TTC549 (cell line): ENCODE results near the gene SNTB2.

ENCODE experiments used
- FAIRE-seq: peaks from 2 replicates; lab custom pipeline; 2012; peaks lifted over from hg19 to GRCh38; lab: Jason Lieb, UNC

Gene SNTB2

DNA sequence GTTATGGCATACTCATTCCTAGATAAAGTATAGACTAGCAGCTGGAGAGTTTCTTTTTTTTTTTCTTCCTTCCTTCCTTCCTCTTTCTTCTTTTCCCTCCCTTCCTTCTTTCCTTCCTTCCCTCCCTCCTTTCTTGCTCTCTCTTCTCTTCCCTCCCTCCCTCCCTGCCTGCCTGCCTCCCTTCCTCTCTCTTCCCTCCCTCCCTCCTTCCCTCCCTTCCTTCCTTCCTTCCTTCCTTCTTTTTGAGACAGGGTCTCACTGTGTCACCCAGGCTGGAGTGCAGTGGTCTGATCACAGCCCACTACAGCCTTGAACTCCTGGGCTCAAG, 7.0 kb upstream of the SNTB2 start:
- no peak for FAIRE-seq

DNA sequence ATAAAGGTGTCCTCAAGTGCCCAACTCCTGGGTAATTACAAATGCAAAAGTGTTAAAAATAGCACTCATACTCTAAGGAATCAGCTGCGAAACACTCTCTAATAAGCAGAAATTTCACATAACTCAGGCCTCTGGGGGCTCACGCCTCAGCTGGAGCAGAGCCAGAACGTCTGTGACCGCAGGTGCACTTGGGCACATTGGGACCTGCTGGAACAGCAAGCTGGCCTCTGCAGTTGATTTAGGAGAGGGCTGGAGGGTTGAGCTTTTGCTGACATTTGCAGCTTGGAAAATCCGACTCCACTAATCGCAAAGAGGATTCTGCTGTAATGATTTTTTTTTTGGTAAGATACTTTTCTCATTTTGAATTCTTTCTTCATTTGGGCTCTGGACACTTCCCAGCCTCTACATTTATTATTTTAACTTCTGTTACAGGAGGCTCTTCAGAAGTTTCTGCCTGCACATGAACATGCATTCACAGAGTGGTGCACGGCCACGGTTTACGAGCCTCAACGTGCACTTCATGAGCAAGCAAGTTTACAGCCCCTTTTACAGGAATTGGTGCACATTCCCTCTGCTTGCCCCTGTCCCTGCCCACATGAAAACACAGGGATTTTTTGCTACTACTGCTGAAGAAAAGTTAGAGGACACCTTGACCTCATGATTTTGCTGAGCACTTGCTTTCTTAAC, 4.1 kb upstream of the SNTB2 start:
- no peak for FAIRE-seq

DNA sequence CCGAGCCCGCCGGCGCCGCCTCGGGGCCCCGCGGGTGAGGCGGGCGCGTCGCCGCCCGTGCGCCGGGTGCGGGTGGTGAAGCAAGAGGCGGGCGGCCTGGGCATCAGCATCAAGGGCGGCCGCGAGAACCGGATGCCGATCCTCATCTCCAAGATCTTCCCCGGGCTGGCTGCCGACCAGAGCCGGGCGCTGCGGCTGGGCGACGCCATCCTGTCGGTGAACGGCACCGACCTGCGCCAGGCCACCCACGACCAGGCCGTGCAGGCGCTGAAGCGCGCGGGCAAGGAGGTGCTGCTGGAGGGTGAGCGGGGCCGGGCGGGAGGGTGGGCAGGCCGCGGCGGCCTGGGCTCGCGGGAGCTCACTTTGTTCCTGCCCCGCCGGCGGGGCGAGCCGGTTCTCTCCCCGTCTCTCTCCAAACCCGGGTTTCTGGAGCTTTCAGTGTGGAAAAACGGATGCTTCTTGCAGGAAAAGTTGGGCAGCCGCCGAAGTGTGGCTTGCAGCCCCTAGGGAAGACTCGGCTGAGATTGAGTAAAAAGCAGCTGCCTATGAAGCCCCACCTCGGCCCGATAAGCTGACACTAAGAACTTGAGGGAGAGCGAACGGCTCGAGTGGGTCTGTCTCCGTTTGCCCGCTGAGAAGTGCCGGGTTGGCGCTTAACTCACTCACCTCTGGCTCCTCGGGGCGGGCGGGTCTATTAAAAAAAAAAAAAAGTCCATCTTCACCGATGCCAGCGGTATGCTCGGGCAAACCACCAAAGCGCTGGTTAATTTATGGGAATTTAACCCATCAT, 677 bp downstream of the SNTB2 start:
- no peak for FAIRE-seq

DNA sequence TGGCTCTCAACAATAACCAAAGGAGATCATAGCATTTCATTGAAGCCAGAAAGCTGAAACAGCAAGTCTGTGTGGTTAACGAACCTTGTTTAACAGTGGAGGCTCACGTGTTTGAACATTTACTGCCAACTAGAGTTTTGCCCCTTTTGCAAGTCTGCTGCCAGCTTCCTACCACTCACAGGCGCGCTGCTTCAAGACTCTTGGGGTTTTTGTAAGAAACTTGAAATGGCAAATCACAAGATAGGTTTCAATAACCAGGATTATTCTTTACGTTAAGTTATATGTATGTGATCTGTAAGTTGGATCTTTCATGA, 1.2 kb downstream of the SNTB2 start:
- FAIRE-seq = no peak

DNA sequence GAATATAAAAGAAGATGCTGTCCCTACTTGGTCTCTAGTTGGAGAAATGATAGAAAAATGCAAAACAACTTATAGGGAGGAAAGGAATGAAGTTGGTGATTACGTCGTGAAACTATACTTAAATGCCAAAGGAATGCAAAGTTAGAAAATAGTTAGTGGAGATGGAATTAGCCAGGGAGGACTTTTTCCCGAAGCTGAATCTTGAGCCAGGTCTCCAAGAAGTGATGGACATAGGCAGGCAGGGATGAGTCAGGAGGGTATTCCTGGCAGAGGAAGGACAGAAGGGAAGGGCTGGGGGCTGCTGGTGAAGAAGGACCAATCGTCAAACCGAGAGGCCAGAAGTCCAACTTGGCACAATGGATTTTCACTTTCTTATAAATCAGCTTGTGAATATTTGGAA, 1.8 kb downstream of the SNTB2 start:
- FAIRE-seq = no peak

DNA sequence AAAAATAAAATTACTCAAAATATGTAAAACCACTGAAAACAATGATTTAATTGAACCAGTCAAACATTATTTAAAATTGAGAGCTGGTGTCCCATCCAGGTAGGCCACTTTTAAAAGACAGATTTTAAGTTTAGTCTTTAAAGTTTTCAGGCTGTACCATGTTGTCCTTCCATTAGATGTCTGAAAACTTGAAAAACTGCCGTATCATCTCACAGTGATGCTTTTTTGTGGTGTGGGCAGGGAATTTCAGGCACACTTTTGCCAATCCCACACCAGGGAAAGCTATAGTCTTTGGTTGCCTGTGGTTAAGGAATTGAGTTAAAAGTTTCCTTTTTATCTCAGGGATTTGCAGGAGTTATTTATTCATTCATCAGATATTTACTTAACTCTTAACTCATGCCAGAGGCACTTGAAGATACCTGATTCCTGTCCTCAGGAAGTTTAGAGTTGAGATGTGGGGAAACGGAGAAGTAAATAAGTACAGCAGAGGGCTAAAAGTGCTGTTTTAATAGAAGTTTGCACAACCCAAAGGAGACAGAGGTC, 3.2 kb downstream of the SNTB2 start:
- no peak for FAIRE-seq

DNA sequence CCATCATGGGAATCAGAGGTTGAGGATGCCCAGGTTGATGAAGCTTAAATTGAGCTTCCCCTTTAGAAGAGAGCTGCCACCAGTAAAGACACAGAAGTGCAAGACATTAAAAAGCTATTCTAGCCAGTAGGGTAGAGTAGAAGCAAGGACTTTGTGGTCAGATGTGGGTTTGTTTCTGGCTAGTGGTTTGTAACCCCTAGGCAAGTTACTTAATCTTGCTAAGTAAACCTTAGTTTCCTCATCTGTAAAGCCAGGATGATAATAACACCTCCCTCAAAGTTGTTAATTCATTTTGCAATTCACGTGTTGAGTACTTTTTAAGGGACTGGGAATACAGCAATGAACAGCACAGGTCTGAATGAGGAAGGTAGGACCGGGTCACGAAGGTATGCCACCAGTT, 3.6 kb downstream of the SNTB2 start:
- FAIRE-seq = no peak

DNA sequence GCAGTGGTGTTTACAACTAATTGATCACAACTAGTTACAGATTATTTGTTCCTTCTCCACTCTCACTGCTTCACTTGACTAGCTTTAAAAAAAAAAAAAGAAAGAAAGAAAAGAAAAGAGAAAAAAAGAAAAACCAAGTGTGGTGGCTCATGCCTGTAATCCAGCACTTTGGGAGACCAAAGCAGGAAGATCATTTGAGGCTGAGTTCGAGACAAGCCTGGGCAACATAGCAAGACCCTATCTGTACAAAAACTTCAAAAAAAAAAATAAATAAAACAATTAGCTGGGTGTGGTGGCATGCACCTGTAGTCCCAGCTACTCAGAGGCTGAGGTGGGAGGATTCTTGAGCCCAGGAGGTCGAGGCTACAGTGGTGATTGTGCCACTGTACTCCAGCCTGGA, 4.2 kb downstream of the SNTB2 start:
- no peak for FAIRE-seq

DNA sequence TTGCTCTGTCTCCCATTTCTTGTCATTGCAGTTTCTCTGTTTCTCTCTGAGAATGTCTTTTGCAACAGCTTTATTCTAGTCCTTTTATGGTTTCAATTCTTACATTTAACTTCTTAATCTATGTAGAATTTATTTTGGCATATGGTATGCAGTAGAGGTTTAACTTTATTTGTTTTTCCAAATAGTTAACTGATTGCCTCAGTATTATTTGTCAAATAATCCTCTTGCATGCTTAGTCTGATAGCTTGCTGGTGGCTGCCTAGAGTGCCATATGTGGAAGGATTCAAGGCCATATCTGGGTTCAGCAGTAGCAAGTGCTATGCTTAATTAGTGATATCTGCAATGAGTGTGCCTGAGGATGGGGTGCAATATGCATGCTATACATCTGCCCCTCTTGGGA, 6.9 kb downstream of the SNTB2 start:
- FAIRE-seq = no peak

DNA sequence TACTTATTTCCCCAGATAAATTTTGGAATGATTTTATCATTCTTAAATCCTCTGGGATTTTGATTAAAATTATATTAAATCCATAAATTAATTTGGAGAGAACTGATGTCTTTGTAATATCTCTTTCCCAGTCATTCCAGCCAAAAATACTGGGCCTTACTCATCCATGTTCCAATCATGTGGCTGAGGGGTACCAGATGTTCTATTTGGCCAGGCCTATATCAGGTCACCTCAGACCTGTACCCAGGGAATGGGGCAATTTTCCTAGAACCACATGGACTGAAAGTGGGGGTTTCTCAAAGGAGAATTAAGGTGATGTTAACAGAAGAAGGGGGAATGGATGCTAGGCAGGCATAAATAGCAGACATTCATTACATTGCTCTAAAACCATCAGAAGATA, 7.5 kb downstream of the SNTB2 start:
- FAIRE-seq = no peak

DNA sequence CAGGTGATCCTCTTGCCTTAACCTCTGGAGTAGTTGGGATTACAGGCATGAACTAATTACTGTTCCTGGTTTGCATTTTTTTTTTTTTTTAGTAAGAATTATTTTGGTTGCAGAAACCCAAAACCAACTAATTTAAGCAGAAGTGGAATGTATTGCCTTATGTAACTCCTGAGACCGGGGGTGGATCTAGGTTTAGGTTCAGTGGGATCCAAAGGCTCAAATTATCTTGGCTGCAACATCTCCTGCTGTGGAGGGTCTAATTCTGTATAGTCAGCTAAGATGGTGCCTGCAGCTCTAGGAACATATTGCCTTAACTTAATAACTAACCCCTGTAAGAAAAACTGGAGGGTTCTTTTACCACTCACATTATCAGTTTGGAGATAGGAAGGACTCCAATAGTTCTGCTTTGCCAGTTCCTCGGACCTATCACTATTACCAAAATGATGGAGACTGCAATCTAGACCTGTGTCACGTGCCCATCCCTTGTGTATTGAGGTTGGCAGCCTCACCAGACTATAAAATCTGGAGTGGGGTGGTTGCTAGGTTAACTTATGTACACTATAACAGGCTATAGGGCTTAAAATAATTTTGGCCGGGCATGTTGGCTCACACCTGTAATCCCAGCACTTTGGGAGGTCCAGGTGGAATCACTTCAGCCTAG, 8.5 kb downstream of the SNTB2 start:
- FAIRE-seq = no peak

DNA sequence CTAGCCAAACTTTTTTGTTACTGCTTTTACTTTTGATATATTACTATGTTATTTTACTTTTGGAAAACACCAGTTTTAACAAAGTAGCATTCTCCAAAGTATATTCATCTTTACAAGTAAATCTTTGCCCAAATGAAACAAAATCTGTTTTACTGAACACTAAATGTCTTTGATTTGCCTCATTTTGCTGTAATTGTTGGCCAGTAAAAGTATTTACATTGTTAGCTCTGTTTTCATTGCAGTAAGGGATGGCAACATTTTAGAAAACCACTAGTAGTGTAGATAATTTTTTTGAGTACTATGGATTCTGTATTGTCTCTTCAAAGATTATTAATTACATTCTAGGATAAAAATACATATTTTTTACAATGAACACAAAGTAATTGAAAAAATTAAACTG, 10.6 kb downstream of the SNTB2 start:
- no peak for FAIRE-seq

DNA sequence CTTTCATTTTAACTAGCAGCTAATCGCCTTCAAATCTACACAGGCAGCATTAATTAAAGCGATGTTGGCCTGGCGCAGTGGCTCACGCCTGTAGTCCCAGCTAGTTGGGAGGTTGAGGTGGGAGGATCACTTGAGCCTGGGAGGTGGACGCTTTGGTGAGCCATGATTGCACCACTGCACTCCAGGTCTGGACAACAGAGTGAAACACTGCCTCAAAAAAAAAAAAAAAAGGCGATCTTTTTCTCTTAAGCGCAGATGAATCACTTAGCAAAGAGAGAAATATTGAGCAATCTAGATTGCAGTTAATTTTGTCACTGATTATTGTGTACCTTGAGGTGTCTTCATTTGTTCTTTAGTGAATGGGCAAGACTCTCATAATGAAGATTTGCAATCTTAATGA, 12.4 kb downstream of the SNTB2 start:
- no peak for FAIRE-seq

DNA sequence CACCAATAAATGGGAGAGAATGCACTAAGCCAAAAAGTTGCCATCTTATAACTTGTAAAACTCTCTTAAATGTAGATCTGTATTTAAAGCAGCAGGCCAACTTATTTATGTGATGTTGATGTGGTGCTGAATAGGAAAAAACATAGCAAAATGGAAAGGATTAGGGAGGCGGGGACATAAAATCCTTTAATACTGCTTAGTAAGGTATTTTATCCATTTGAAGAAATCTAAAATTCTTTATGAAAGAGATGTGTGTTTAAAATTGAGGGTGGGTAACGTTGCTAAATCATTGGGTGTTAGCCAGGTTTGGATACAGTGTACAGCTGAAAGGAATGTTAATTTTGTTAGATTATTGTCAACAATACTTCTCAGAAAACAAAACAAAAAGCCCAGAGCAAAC, 14.3 kb downstream of the SNTB2 start:
- no peak for FAIRE-seq

DNA sequence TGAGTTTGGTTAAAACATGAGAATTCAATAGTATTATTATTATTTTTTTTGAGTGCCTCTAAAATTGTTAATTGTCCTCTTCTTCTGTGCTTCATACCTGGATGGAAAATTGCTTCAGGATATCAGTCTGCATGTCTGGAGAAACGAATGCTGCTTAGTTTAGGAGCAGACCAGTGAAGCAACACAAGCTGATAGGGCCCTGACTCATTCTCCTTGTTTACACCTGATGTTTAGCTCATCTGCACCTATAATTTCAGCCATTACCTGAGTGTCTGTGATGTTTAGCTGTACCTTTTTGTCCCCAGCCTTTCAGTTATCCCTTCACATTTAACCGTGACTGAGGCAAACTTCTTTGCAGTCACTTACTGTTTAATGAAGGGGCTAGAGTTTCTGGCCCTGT, 14.8 kb downstream of the SNTB2 start:
- FAIRE-seq = no peak

DNA sequence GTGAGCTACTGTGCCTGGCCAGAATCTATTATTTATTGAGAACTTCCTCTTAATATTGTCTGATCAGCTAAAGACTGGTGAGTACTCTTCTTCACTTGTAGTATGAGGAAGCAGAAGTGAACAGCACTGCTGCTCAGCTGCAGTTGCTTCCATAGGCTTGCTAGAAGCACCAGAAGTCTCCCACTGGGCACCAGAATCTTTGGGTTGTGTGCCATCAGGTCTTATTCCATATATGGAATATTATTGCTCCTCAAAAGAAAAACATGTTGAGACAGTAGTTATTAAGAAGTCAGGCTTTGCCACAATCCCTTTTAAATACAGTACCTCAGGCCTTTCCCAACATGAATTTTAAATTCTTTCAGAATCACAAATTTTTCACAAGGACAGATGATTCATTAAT, 17.2 kb downstream of the SNTB2 start:
- no peak for FAIRE-seq

DNA sequence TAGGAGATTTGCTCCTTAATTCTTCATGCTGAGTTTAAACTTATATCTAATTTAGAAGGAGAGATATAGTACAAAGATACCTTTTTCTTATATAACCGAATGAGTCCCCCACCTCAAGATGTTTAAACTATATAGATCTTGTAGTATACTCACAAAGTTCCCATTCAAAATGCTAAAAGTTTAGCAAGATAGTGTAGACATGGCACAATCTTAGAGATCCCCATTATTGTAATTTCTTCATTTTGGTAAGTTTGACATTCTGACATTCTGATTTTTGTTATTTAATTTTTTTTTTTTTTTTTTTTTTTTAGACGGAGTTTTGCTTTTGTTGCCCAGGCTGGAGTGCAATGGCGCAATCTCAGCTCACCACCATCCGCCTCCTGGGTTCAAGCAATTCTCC, 22.8 kb downstream of the SNTB2 start:
- no peak for FAIRE-seq

DNA sequence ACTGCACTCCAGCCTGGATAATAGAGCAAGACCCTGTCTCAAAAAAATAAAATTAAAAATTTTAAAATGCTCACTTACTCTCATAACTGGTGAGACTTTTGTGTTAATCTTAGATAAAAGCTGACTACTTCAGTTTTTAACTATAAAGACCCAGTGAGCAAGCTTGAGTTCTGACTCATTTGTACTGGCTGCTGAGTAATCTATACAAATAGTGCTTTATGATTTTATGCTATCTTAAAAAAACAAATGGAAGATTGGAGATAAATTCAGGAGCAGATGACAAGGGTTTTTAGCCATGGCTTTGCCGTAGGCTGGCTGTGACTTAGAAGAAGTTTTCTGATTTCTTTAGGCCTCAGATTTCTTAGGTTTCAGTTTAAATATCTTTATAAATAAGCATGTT, 30.5 kb downstream of the SNTB2 start:
- no peak for FAIRE-seq

DNA sequence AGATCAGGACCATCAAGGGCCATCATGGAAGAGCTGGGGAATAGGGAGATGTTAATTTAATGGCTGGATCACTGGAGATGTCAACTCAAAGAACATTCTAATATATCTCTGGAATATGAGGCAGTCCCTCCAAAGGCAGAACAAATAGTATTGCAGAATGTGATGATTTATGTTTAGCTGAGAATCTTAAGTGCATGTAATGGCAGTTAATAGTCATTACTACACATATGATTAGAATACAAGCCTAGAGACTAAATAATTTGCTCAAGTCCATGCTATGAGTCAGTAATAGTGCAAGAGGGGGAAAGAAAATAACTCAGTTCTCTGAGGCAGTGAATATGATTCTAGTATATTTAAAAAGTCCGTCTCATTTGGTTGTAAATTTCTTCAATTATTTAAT, 32.3 kb downstream of the SNTB2 start:
- FAIRE-seq = no peak

DNA sequence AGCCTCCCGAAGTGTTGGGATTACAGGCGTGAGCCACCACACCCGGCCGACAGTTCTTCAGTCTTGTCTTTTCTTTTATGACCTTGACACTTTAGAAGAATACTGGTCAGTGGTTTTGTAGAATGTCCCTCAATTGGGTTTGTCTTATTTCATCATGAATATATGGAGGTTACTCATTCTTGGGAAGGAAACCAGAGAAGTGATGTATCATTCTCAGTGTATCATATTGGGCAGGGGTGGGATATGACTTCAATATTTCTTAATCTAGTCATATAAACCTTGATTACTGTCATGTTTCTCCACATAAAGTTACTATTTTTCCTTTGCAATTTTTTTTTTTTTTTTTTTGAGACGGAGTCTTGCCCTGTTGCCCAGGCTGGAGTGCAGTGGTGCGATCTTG, 36.9 kb downstream of the SNTB2 start:
- FAIRE-seq = no peak

DNA sequence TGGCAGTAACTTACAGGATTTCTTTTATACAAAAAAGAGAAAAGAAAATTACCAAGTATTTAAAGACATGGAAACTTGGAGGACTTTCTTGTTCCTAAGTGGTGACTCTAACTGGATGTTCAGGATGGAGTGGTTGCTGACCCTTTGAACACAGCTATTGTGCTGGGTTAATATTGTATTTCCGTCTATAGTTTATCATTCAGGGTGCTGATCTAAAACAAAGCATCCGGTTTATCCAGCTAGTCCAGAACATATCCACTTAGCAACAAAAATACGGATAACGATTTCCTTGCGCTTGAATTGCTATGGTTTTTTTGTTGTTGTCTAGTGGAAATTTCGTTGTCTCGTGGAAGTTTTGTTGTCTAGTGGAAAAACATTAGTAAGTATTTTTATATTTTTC, 38.2 kb downstream of the SNTB2 start:
- no peak for FAIRE-seq

DNA sequence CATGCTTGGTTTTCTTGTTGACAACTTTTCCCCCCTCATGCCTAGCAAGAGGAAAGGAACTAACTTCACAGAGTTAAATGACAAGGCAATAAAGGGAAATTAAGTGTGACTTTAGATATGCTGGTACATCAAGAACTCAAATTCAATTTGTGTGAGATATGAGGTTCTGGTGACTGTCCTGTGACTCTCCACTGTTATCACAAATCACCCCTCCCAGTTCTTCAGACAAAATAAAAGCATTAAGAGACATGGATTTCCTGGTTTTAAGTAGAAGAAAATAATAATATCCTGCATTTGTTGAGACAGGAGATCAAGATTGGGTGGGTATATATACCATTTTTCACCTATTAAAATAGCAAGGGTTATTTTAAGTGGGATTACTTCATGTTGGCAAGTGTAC, 46.2 kb downstream of the SNTB2 start:
- FAIRE-seq = no peak

DNA sequence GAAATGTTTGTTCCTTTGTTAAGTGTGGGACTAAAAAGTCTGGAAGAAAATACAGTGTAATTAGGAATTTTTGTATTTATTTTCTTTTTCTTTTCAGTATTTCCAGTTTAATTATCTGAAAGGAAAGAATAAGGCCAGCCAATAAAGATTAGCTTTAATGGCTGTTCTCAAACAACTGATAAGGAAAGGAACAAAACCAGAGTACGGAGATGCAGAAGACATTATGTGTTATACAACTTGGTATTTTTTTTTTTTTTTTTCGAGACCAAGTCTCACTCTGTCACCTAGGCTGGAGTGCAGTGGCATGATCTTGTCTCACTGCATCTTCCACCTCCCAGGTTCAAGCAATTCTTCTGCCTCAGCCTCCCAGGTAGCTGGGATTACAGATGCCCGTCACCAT, 47.5 kb downstream of the SNTB2 start:
- no peak for FAIRE-seq

DNA sequence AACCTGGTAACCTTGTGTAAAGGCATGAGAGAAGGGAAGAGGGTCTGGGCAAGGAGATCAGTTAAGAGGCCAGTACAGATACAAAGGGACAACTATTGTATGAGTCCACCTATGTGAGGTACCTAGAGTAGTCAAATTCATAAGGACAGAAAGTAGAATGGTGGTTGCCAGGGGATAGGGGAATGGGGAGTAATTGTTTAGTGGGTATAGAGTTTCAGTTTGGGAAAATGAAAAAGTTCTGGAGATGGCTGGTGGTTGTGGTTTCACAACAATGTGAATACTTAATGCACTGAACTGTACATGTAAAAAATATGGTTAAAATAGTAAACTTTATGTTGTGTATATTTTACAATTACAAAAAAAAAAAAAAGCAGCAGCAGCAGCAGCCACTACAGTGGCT, 49.4 kb downstream of the SNTB2 start:
- FAIRE-seq = no peak
